Urinary bladder (tissue), 4 donors: ENCODE measurements around the gene NBEA. TPM values are rescaled to one million over a fixed set of nuclear protein-coding genes. Genes with fewer than 3 reads are reported as not detected.

Source experiments
- DNase-seq: peaks from one replicate; pipeline ENCODE4 v3.0.0-alpha.2; 2015; ENCODE audit errors: extremely low spot score
- H3K27ac ChIP-seq: one replicate; pipeline ENCODE4 v1.5.1; 2013; ENCODE audit warnings: low read depth, mild to moderate bottlenecking, moderate library complexity
- H3K36me3 ChIP-seq: one replicate; pipeline ENCODE4 v1.6.1; 2013; ENCODE audit warnings: mild to moderate bottlenecking, moderate library complexity; ENCODE audit not compliant: insufficient read depth
- H3K4me1 ChIP-seq: one replicate; pipeline ENCODE4 v1.6.1; 2013; ENCODE audit warnings: mild to moderate bottlenecking, moderate library complexity; ENCODE audit not compliant: insufficient read depth
- H3K4me3 ChIP-seq: one replicate; pipeline ENCODE4 v1.5.1; 2013; ENCODE audit warnings: low read depth, low read length
- WGBS: extraction: QIAGEN DNeasy Blood & Tissue Kit; methylation state at CpG from one replicate; pipeline ENCODE4 v1.1.7; 2013; 5-methylcytosine and 5-hydroxymethylcytosine counted together
- polyA plus RNA-seq: library from polyadenylated mRNA; stranded (reverse); fragments of 200-250 nt; gene quantifications from one replicate; pipeline ENCODE4 v1.2.3, GENCODE V29; 2013
- small RNA-seq: library from RNA; depleted of rRNA; stranded (forward); fragments of <200 nt; gene quantifications from one replicate; pipeline ENCODE3, GENCODE V24; 2014
- total RNA-seq: library from RNA; depleted of rRNA; stranded (reverse); fragments of >200 nt; gene quantifications from one replicate; pipeline ENCODE4 v1.2.3, GENCODE V29; 2014
- donor health status: healthy with polysubstance abuse.
- donor health status: healthy.

Gene NBEA
- total and polyA plus RNA-seq, 2 donors = 16.9 to 84.3 TPM

- no peak overlapping the region for H3K27ac ChIP-seq
- no peaks in the 10 kb centered on the region for H3K36me3 ChIP-seq
- no peaks in the 10 kb centered on the region for H3K4me1 ChIP-seq
- 56% methylated on average over 11 of the region's 11 CpGs for WGBS
- H3K4me3 ChIP-seq = no peak overlapping the region
- DNase-seq = no peak
Observed at GRCh38 chr13:35712907-35713761, 771.1 kb downstream of the NBEA start.

GRCh38 chr13:35714121-35714520 is 772.1 kb downstream of the NBEA start:
- H3K27ac ChIP-seq = no peak overlapping the region
- no peaks in the 10 kb centered on the region for H3K4me1 ChIP-seq
- WGBS = 54% methylated on average over 6 of the region's 6 CpGs

GRCh38 chr13:35714588-35715377 is 772.7 kb downstream of the NBEA start:
- 67% methylated on average over 9 of the region's 9 CpGs for WGBS

More at GRCh38 chr13:35714121-35714520, 772.1 kb downstream of the NBEA start:
- DNase-seq = no peak
- no peaks in the 10 kb centered on the region for H3K36me3 ChIP-seq
- H3K4me3 ChIP-seq = no peak overlapping the region

GRCh38 chr13:35716186-35716585 is 774.1 kb downstream of the NBEA start:
- H3K27ac ChIP-seq = no peak overlapping the region
- H3K4me1 ChIP-seq = no peaks in the 10 kb centered on the region
- H3K4me3 ChIP-seq = no peak overlapping the region
- no peaks in the 10 kb centered on the region for H3K36me3 ChIP-seq
- DNase-seq = no peak
- 49% methylated on average over 4 of the region's 4 CpGs for whole genome bisulfite sequencing

More at GRCh38 chr13:35714588-35715377, 772.7 kb downstream of the NBEA start:
- no peaks in the 10 kb centered on the region for H3K4me1 ChIP-seq
- H3K36me3 ChIP-seq = no peaks in the 10 kb centered on the region
- H3K27ac ChIP-seq = no peak overlapping the region
- H3K4me3 ChIP-seq = no peak overlapping the region
- DNase-seq = no peak

- WGBS = 91% methylated on average over 15 of the region's 15 CpGs
- Histone ChIP-seq H3K4me1 (no peaks in the 10 kb centered on the region), H3K4me3 (no peak overlapping the region), H3K36me3 (no peaks in the 10 kb centered on the region), H3K27ac (no peak overlapping the region)
- DNase-seq = no peak
Observed at GRCh38 chr13:35716729-35717128, 774.7 kb downstream of the NBEA start.

- Histone ChIP-seq H3K36me3 (no peaks in the 10 kb centered on the region), H3K4me1 (no peaks in the 10 kb centered on the region), H3K27ac (no peak overlapping the region), H3K4me3 (no peak overlapping the region)
- WGBS = 72% methylated on average over 5 of the region's 5 CpGs
- no peak for DNase-seq
Observed at GRCh38 chr13:35718084-35718483, 776.0 kb downstream of the NBEA start.

GRCh38 chr13:35720290-35720689 is 778.2 kb downstream of the NBEA start:
- no peak overlapping the region for H3K27ac ChIP-seq

GRCh38 chr13:35720690-35721554 is 778.9 kb downstream of the NBEA start:
- no peak for DNase-seq
- Histone ChIP-seq H3K4me1 (no peaks in the 10 kb centered on the region), H3K27ac (no peak overlapping the region), H3K4me3 (no peak overlapping the region), H3K36me3 (no peaks in the 10 kb centered on the region)
- WGBS = 39% methylated on average over 21 of the region's 21 CpGs

More at GRCh38 chr13:35720290-35720689, 778.2 kb downstream of the NBEA start:
- DNase-seq = no peak
- WGBS = 82% methylated on average over 5 of the region's 5 CpGs
- H3K36me3 ChIP-seq = no peaks in the 10 kb centered on the region
- H3K4me1 ChIP-seq = no peaks in the 10 kb centered on the region
- no peak overlapping the region for H3K4me3 ChIP-seq

Small RNA genes within 50 kb of the gene (small RNA-seq; reads per million reads assigned to genes)
- not detected for gene RF00017
